Measurements from ENCODE around the gene NLRP3. TPM values are rescaled to one million over a fixed set of nuclear protein-coding genes. Genes with fewer than 3 reads are reported as not detected.

The NLRP3 gene
- total and polyA plus RNA-seq, 9 of the 15 experiments (the other 6 are each of a cell fraction or from before 2014, with no cell fraction given): not detected

GRCh38 chr1:247367786-247368422 lies 48.1 kb upstream of the NLRP3 start (continued):
- peak; percentile 82 for TF ChIP-seq REST (IDR thresholded peaks at IDR 0.05; ENCODE audit: borderline replicate concordance)
- peak; percentile 95 for TF ChIP-seq REST (CRISPR knock-in tag; IDR thresholded peaks at IDR 0.05; ENCODE audit: low read depth)
- TF ChIP-seq TSC22D4 (tag; IDR thresholded peaks at IDR 0.05): no peak
- TF ChIP-seq CGGBP1 (CRISPR knock-in tag; IDR thresholded peaks at IDR 0.05): no peak
- no peak for TF ChIP-seq MEF2A (IDR thresholded peaks at IDR 0.05; ENCODE audit: control insufficient read depth, low read depth, low read length)
- peak; percentile 74; the same call in 1 of the 2 replicates for TF ChIP-seq ZNF655 (CRISPR knock-in tag; IDR thresholded peaks at IDR 0.05)
- TF ChIP-seq PHB (CRISPR knock-in tag; IDR thresholded peaks at IDR 0.05): no peak
- no peak for TF ChIP-seq ZNF24 (IDR thresholded peaks at IDR 0.05)
- peak; percentile 97 for TF ChIP-seq CREB3 (tag; conservative IDR thresholded peaks at IDR 0.05; ENCODE audit: low read depth)
- no peak for TF ChIP-seq ZNF609 (CRISPR knock-in tag; IDR thresholded peaks at IDR 0.05; ENCODE audit: borderline replicate concordance)
- no peak for TF ChIP-seq TEAD4 (IDR thresholded peaks at IDR 0.05; ENCODE audit: low read length)
- TF ChIP-seq TEAD4 (CRISPR knock-in tag; IDR thresholded peaks at IDR 0.05; ENCODE audit: borderline replicate concordance): no peak

All from K562 (cell line).